Measurements from ENCODE around the gene CALD1.
A peak's percentile ranks its signal among the peaks of the same experiment; 100 is the strongest.

CALD1 gene

GRCh38 chr7:134986363-134987251 is 207.2 kb downstream of the CALD1 start, which contains the start of gene AGBL3 (continued):
- TF ChIP-seq ZXDB (tag by site-specific recombination; IDR thresholded peaks at IDR 0.05) (peak; percentile 96), ZNF549 (tag by site-specific recombination; IDR thresholded peaks at IDR 0.05) (no peak), MEIS1 (CRISPR knock-in tag; IDR thresholded peaks at IDR 0.05; ENCODE audit: borderline replicate concordance) (no peak), ZNF10 (tag by site-specific recombination; IDR thresholded peaks at IDR 0.05) (peak; percentile 99), PRDM2 (tag by site-specific recombination; IDR thresholded peaks at IDR 0.05; ENCODE audit: borderline replicate concordance) (no peak), GLI4 (tag by site-specific recombination; IDR thresholded peaks at IDR 0.05) (peak; percentile 54; the same call in 1 of the 2 replicates), TRIM28 (IDR thresholded peaks at IDR 0.05; ENCODE audit: borderline replicate concordance, low read length) (peak; percentile 59; the same call in 1 of the 2 replicates), ZNF571 (tag by site-specific recombination; IDR thresholded peaks at IDR 0.05) (no peak), ZNF398 (tag by site-specific recombination; IDR thresholded peaks at IDR 0.05) (no peak), ZNF521 (tag by site-specific recombination; IDR thresholded peaks at IDR 0.05) (no peak), ZFP69B (tag by site-specific recombination; IDR thresholded peaks at IDR 0.05) (peak; percentile 74), PRDM1 (tag by site-specific recombination; IDR thresholded peaks at IDR 0.05) (no peak), SCRT1 (tag by site-specific recombination; IDR thresholded peaks at IDR 0.05; ENCODE audit: borderline replicate concordance) (no peak), ZNF239 (tag by site-specific recombination; IDR thresholded peaks at IDR 0.05) (no peak), ZBTB1 (tag by site-specific recombination; IDR thresholded peaks at IDR 0.05) (no peak), REST (tag by site-specific recombination; IDR thresholded peaks at IDR 0.05) (no peak; the same call in 1 of the 2 replicates), ZFHX2 (tag by site-specific recombination; conservative IDR thresholded peaks at IDR 0.05) (peak; percentile 46), ZNF610 (tag by site-specific recombination; IDR thresholded peaks at IDR 0.05; ENCODE audit: borderline replicate concordance) (peak; percentile 7; the same call in 1 of the 2 replicates), ZNF530 (tag by site-specific recombination; IDR thresholded peaks at IDR 0.05; ENCODE audit: low read depth) (no peak), ZNF148 (tag by site-specific recombination; IDR thresholded peaks at IDR 0.05; ENCODE audit: borderline replicate concordance) (no peak), ZNF266 (tag by site-specific recombination; IDR thresholded peaks at IDR 0.05; ENCODE audit: low read depth) (no peak), OSR2 (tag by site-specific recombination; IDR thresholded peaks at IDR 0.05) (no peak), ZNF274 (IDR thresholded peaks at IDR 0.05; ENCODE audit: low read length) (no peak), ZNF274 (tag by site-specific recombination; IDR thresholded peaks at IDR 0.05; ENCODE audit: borderline replicate concordance) (no peak), ZNF214 (tag by site-specific recombination; IDR thresholded peaks at IDR 0.05; ENCODE audit: borderline replicate concordance) (no peak), ZBTB21 (tag by site-specific recombination; IDR thresholded peaks at IDR 0.05) (peak; percentile 56)

Measured in HEK293 (cell line).